Upper lobe of left lung (tissue), 4 donors: ENCODE measurements around the gene VAV2.

ENCODE experiments used
- CTCF ChIP-seq, 6 experiments: fragments of 450-650 bp in 4 of 6; fragments of 200-600 bp in 2 of 6; sonication (generic) in 2 of 6; IDR thresholded peaks; one replicate each; pipeline ENCODE4 v1.5.1; 2016 to 2019; ENCODE audit warnings: antibody characterized with exemption in 6 of 6
- POLR2A ChIP-seq, 4 donors: fragments of 450-650 bp; IDR thresholded peaks; one replicate each; pipeline ENCODE4 v1.5.1; 2016 to 2017; ENCODE audit warnings: antibody characterized with exemption in 4 of 4, mild to moderate bottlenecking in 2 of 4
- POLR2AphosphoS5 ChIP-seq, 2 donors: sonication (generic); formaldehyde crosslinking; IDR thresholded peaks; one replicate each; pipeline ENCODE4 v1.5.1; 2017; ENCODE audit warnings: antibody characterized with exemption in 2 of 2

- TF ChIP-seq CTCF (IDR thresholded peaks at IDR 0.05) (no peak), POLR2A (IDR thresholded peaks at IDR 0.05) (no peak), POLR2AphosphoS5 (IDR thresholded peaks at IDR 0.05) (no peak)
Observed at GRCh38 chr9:133939845-133940244, 52.3 kb downstream of the VAV2 start.
